GM23338 (cell line): ENCODE data around the gene AURKAIP1. TPM values are rescaled to one million over a fixed set of nuclear protein-coding genes. Genes with fewer than 3 reads are reported as not detected.
A peak's percentile ranks its signal among the peaks of the same experiment; 100 is the strongest.

Source experiments
- ATAC-seq: fragments of 200-7000 bp; cut with Tn5 transposase; 3 replicates; pipeline ENCODE4 v1.9.1; 2020
- DNase-seq: peaks from one replicate; pipeline ENCODE4 v3.0.0-alpha.2; 2015; ENCODE audit warnings: low spot score
- H2AFZ ChIP-seq: fragments of 200-600 bp; sonication (generic); 2 replicates; pipeline ENCODE4 v1.8.0; 2016; ENCODE audit warnings: antibody characterized with exemption, mild to moderate bottlenecking, moderate library complexity
- H3F3A ChIP-seq: fragments of 200-600 bp; sonication (generic); replicated peaks from 2 replicates; pipeline ENCODE4 v1.8.0; 2017; ENCODE audit warnings: antibody characterized with exemption, mixed run types, low read depth
- H3K27ac ChIP-seq: fragments of 200-600 bp; sonication (generic); 2 replicates; pipeline ENCODE4 v1.6.1; 2016; ENCODE audit warnings: low read depth
- H3K27me3 ChIP-seq: fragments of 200-600 bp; sonication (generic); 2 replicates; pipeline ENCODE4 v1.8.0; 2016; ENCODE audit warnings: mild to moderate bottlenecking, mixed run types, moderate library complexity; ENCODE audit not compliant: insufficient read depth
- H3K36me3 ChIP-seq: fragments of 200-600 bp; sonication (generic); 2 replicates; pipeline ENCODE4 v1.8.0; 2016; ENCODE audit warnings: mild to moderate bottlenecking; ENCODE audit not compliant: insufficient read depth
- H3K4me1 ChIP-seq: fragments of 200-600 bp; sonication (generic); 2 replicates; pipeline ENCODE4 v1.8.0; 2016; ENCODE audit warnings: mild to moderate bottlenecking, moderate library complexity; ENCODE audit not compliant: insufficient read depth
- H3K4me2 ChIP-seq: fragments of 200-600 bp; sonication (generic); 2 replicates; pipeline ENCODE4 v1.7.1; 2017; ENCODE audit warnings: mixed run types
- H3K4me3 ChIP-seq: fragments of 200-600 bp; sonication (generic); 2 replicates; pipeline ENCODE4 v1.6.1; 2016; ENCODE audit warnings: mixed run types
- H3K79me2 ChIP-seq: fragments of 200-600 bp; sonication (generic); replicated peaks from 2 replicates; pipeline ENCODE4 v1.8.0; 2017; ENCODE audit warnings: mild to moderate bottlenecking; ENCODE audit not compliant: insufficient read depth
- H3K9me2 ChIP-seq: fragments of 200-600 bp; sonication (generic); 2 replicates; pipeline ENCODE4 v1.8.0; 2017; ENCODE audit not compliant: insufficient read depth
- H4K20me1 ChIP-seq: fragments of 200-600 bp; sonication (generic); replicated peaks from 2 replicates; pipeline ENCODE4 v1.8.0; 2017; ENCODE audit warnings: mild to moderate bottlenecking; ENCODE audit not compliant: insufficient read depth
- H3K27ac Mint-ChIP-seq: 2 replicates; pipeline ENCODE4 v1.8.0; 2020; ENCODE audit warnings: inconsistent platforms, mild to moderate bottlenecking, moderate library complexity, mixed read lengths
- H3K27me3 Mint-ChIP-seq: 3 replicates; pipeline ENCODE4 v1.8.0; 2022; ENCODE audit warnings: low read depth, mild to moderate bottlenecking, moderate library complexity, mixed read lengths, inconsistent platforms; ENCODE audit not compliant: insufficient read depth, poor library complexity
- H3K36me3 Mint-ChIP-seq: 3 replicates; pipeline ENCODE4 v1.8.0; 2021; ENCODE audit warnings: low read depth, mild to moderate bottlenecking, inconsistent platforms, moderate library complexity, mixed read lengths
- H3K4me1 Mint-ChIP-seq: 3 replicates; pipeline ENCODE4 v1.8.0; 2020; ENCODE audit warnings: mild to moderate bottlenecking, inconsistent platforms, mixed read lengths
- H3K4me3 Mint-ChIP-seq: 3 replicates; pipeline ENCODE4 v1.8.0; 2021; ENCODE audit warnings: moderate library complexity, mild to moderate bottlenecking, inconsistent platforms, mixed read lengths
- H3K9me3 Mint-ChIP-seq: 3 replicates; pipeline ENCODE4 v1.8.0; 2020; ENCODE audit warnings: moderate library complexity, mild to moderate bottlenecking, inconsistent platforms, mixed read lengths
- CREB1 ChIP-seq: fragments of 250-450 bp; sonication (Bioruptor Pico); IDR thresholded peaks from 2 replicates; pipeline ENCODE4 v1.5.0; 2020; ENCODE audit warnings: low read depth, mild to moderate bottlenecking, moderate library complexity
- CTCF ChIP-seq, 2 experiments: fragments of 200-600 bp in 1 of 2; sonication (generic) in 1 of 2; conservative IDR thresholded peaks; 2 replicates each; pipeline versions ENCODE4 v1.5.1 to v1.6.1; 2016 to 2017; ENCODE audit warnings: antibody characterized with exemption in 2 of 2, low read depth in 2 of 2, mild to moderate bottlenecking in 2 of 2, moderate library complexity in 1 of 2
- EZH2 ChIP-seq: fragments of 200-600 bp; sonication (generic); IDR thresholded peaks from one replicate; pipeline ENCODE4 v1.8.0; 2017; ENCODE audit warnings: antibody characterized with exemption, mild to moderate bottlenecking, low read depth; ENCODE audit not compliant: unreplicated experiment
- EZH2phosphoT487 ChIP-seq: fragments of 200-600 bp; sonication (generic); IDR thresholded peaks from one replicate; pipeline ENCODE4 v1.8.1; 2018; ENCODE audit warnings: antibody characterized with exemption; ENCODE audit not compliant: unreplicated experiment
- JUNB ChIP-seq: IDR thresholded peaks from one replicate; pipeline ENCODE4 v1.6.1; 2016; ENCODE audit warnings: antibody characterized with exemption; ENCODE audit not compliant: unreplicated experiment
- NANOG ChIP-seq: IDR thresholded peaks from 2 replicates; pipeline ENCODE4 v1.6.1; 2016; ENCODE audit warnings: antibody characterized with exemption, borderline replicate concordance
- POLR2AphosphoS5 ChIP-seq: IDR thresholded peaks from 2 replicates; pipeline ENCODE4 v1.6.1; 2016; ENCODE audit warnings: antibody characterized with exemption, low read depth
- REST ChIP-seq: IDR thresholded peaks from one replicate; pipeline ENCODE4 v1.6.1; 2018; ENCODE audit warnings: antibody characterized with exemption; ENCODE audit not compliant: unreplicated experiment
- STAT1 ChIP-seq: IDR thresholded peaks from one replicate; pipeline ENCODE4 v1.6.1; 2016; ENCODE audit warnings: antibody characterized with exemption; ENCODE audit not compliant: unreplicated experiment
- ZNF114 ChIP-seq: fragments of 250-450 bp; sonication (Bioruptor Pico); IDR thresholded peaks from 2 replicates; pipeline ENCODE4 v1.5.0; 2020; ENCODE audit warnings: mild to moderate bottlenecking, moderate library complexity
- ZNF331 ChIP-seq: fragments of 250-450 bp; sonication (Bioruptor Pico); IDR thresholded peaks from 2 replicates; pipeline ENCODE4 v1.5.0; 2020; ENCODE audit warnings: low read depth, mild to moderate bottlenecking, moderate library complexity
- ZNF462 ChIP-seq: fragments of 250-450 bp; sonication (Bioruptor Pico); IDR thresholded peaks from 2 replicates; pipeline ENCODE4 v1.5.0; 2020; ENCODE audit warnings: mild to moderate bottlenecking, moderate library complexity
- polyA plus RNA-seq: library from polyadenylated mRNA; unstranded; fragments of >200 nt; fragmentation: Nextera tagmentation; extraction: Ambion mirVana; gene quantifications from 2 replicates; pipeline ENCODE4 v1.2.1, GENCODE V29; 2016
- total RNA-seq: library from RNA; depleted of rRNA; stranded (reverse); fragments of >200 nt; shearing (Covaris generic); gene quantifications from 2 replicates; pipeline ENCODE4 v1.2.3, GENCODE V29; 2014
- TF ChIP-seq, protein P1 (sequence below): IDR thresholded peaks from 2 replicates; pipeline ENCODE4 v1.6.1; 2016; ENCODE audit warnings: antibody characterized with exemption

Gene AURKAIP1
- total and polyA plus RNA-seq, 2 experiments from 2014 or later, result 167 to 355 TPM

- peak overlapping the region; percentile 35; the same call in 1 of the 2 replicates for H3K4me3 ChIP-seq
- no peaks in the 10 kb centered on the region; the same call in 2 of the 3 replicates for H3K9me3 Mint-ChIP-seq
- no peaks in the 10 kb centered on the region for H4K20me1 ChIP-seq
- H3K27me3 ChIP-seq, result peaks cover 26% of the 10 kb centered on the region
- H3K4me3 Mint-ChIP-seq, result peak overlapping the region; percentile 45; the same call in 1 of the 3 replicates
- no peak overlapping the region for H3K27ac ChIP-seq
- H3K4me1 Mint-ChIP-seq, result peaks cover 33% of the 10 kb centered on the region
- no peak for TF ChIP-seq ZNF114
- TF ChIP-seq CTCF (conservative IDR thresholded peaks at IDR 0.05; ENCODE audit: low read depth in 2 of 2), result no peak
- TF ChIP-seq ZNF462, result no peak
- TF ChIP-seq ZNF331 (CRISPR knock-in tag), result no peak
- TF ChIP-seq NANOG, result no peak
- TF ChIP-seq JUNB, result no peak
- no peak for TF ChIP-seq EZH2
- TF ChIP-seq POLR2AphosphoS5, result no peak
- TF ChIP-seq REST, result no peak
- TF ChIP-seq, protein P1, sequence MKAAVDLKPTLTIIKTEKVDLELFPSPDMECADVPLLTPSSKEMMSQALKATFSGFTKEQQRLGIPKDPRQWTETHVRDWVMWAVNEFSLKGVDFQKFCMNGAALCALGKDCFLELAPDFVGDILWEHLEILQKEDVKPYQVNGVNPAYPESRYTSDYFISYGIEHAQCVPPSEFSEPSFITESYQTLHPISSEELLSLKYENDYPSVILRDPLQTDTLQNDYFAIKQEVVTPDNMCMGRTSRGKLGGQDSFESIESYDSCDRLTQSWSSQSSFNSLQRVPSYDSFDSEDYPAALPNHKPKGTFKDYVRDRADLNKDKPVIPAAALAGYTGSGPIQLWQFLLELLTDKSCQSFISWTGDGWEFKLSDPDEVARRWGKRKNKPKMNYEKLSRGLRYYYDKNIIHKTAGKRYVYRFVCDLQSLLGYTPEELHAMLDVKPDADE, result no peak
- no peak for TF ChIP-seq CREB1
- no peak for TF ChIP-seq STAT1
- no peak for TF ChIP-seq EZH2phosphoT487
- H3K36me3 Mint-ChIP-seq, result no peaks in the 10 kb centered on the region
- H3K4me1 ChIP-seq, result peaks cover 29% of the 10 kb centered on the region
- DNase-seq, result no peak
- no peaks in the 10 kb centered on the region for H3K79me2 ChIP-seq
- no peak overlapping the region; the same call in 1 of the 2 replicates for H2AFZ ChIP-seq
- no peaks in the 10 kb centered on the region for H3K9me2 ChIP-seq
- H3F3A ChIP-seq, result peaks cover 25% of the 10 kb centered on the region; the same call in 1 of the 2 replicates
- no peaks in the 10 kb centered on the region for H3K36me3 ChIP-seq
- peak; percentile 0 for ATAC-seq
- H3K27ac Mint-ChIP-seq, result peak overlapping the region; percentile 52; the same call in 1 of the 2 replicates
- peaks cover 32% of the 10 kb centered on the region for H3K27me3 Mint-ChIP-seq
- peak overlapping the region; percentile 69; the same call in 1 of the 2 replicates for H3K4me2 ChIP-seq
Observed at GRCh38 chr1:1357871-1358432, 17.1 kb downstream of the AURKAIP1 start.
